ENCODE results near the gene MADCAM1. TPM values are rescaled to one million over a fixed set of nuclear protein-coding genes. Genes with fewer than 3 reads are reported as not detected.
A peak's percentile ranks its signal among the peaks of the same experiment; 100 is the strongest.

The MADCAM1 gene
- total RNA-seq, 1 donor from 2014 or later, result 0.92 TPM

DNA sequence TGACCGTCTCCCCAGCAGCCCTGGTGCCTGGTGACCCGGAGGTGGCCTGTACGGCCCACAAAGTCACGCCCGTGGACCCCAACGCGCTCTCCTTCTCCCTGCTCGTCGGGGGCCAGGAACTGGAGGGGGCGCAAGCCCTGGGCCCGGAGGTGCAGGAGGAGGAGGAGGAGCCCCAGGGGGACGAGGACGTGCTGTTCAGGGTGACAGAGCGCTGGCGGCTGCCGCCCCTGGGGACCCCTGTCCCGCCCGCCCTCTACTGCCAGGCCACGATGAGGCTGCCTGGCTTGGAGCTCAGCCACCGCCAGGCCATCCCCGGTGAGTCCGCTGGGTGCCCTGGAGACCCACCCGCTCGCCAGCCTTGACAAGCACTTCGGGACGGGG, 2.2 kb downstream of the MADCAM1 start:
- H3K27ac ChIP-seq, result no peak overlapping the region
- peaks cover 36% of the 10 kb centered on the region for H3K27me3 ChIP-seq (ENCODE audit: low read depth)
- H3K4me1 ChIP-seq, result no peaks in the 10 kb centered on the region
- TF ChIP-seq, protein P1, sequence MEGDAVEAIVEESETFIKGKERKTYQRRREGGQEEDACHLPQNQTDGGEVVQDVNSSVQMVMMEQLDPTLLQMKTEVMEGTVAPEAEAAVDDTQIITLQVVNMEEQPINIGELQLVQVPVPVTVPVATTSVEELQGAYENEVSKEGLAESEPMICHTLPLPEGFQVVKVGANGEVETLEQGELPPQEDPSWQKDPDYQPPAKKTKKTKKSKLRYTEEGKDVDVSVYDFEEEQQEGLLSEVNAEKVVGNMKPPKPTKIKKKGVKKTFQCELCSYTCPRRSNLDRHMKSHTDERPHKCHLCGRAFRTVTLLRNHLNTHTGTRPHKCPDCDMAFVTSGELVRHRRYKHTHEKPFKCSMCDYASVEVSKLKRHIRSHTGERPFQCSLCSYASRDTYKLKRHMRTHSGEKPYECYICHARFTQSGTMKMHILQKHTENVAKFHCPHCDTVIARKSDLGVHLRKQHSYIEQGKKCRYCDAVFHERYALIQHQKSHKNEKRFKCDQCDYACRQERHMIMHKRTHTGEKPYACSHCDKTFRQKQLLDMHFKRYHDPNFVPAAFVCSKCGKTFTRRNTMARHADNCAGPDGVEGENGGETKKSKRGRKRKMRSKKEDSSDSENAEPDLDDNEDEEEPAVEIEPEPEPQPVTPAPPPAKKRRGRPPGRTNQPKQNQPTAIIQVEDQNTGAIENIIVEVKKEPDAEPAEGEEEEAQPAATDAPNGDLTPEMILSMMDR (IDR thresholded peaks at IDR 0.05), result no peak
- no peaks in the 10 kb centered on the region for H3K9me3 ChIP-seq
- no peak overlapping the region for H3K4me3 ChIP-seq
- H3K36me3 ChIP-seq, result no peaks in the 10 kb centered on the region
- DNase-seq, result no peak
- intact Hi-C loops (cut with DNase I), result no loop called here
- ATAC-seq, result no peak

GRCh38 chr19:498977-499623, 2.8 kb downstream of the MADCAM1 start:
- no peak for ATAC-seq
- no peaks in the 10 kb centered on the region for H3K4me1 ChIP-seq
- no peak for DNase-seq
- no peak overlapping the region for H3K27ac ChIP-seq
- intact Hi-C loops (cut with DNase I), result no loop called here
- H3K27me3 ChIP-seq (ENCODE audit: low read depth), result peaks cover 36% of the 10 kb centered on the region
- H3K9me3 ChIP-seq, result no peaks in the 10 kb centered on the region
- H3K36me3 ChIP-seq, result no peaks in the 10 kb centered on the region
- TF ChIP-seq, protein P1 (IDR thresholded peaks at IDR 0.05), result no peak
- no peak overlapping the region for H3K4me3 ChIP-seq

DNA sequence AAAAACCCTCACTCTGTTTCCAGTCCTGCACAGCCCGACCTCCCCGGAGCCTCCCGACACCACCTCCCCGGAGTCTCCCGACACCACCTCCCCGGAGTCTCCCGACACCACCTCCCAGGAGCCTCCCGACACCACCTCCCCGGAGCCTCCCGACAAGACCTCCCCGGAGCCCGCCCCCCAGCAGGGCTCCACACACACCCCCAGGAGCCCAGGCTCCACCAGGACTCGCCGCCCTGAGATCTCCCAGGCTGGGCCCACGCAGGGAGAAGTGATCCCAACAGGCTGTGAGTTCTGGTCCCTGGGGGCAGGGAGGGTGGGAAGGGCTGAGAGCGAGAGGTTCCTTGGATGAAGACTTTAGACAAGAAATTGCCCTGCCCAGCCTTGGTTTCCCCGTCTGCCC, 5.4 kb downstream of the MADCAM1 start:
- ATAC-seq, result no peak
- intact Hi-C loops (cut with DNase I), result no loop called here
- Histone ChIP-seq H3K36me3 (no peaks in the 10 kb centered on the region), H3K4me1 (peaks cover 8% of the 10 kb centered on the region), H3K27ac (no peak overlapping the region), H3K4me3 (no peak overlapping the region), H3K27me3 (ENCODE audit: low read depth) (peaks cover 22% of the 10 kb centered on the region), H3K9me3 (no peaks in the 10 kb centered on the region)
- DNase-seq, result no peak
- TF ChIP-seq, protein P1 (IDR thresholded peaks at IDR 0.05), result no peak

DNA sequence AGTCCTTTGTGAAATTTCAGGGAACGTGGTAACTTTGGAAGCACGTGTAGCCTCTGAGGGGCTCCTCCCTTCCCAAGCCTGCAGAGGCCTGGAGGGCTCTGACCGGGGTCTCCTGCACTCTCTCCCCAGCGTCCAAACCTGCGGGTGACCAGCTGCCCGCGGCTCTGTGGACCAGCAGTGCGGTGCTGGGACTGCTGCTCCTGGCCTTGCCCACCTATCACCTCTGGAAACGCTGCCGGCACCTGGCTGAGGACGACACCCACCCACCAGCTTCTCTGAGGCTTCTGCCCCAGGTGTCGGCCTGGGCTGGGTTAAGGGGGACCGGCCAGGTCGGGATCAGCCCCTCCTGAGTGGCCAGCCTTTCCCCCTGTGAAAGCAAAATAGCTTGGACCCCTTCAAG, 8.3 kb downstream of the MADCAM1 start:
- peaks cover 21% of the 10 kb centered on the region for H3K4me1 ChIP-seq
- peaks cover 4% of the 10 kb centered on the region for H3K36me3 ChIP-seq
- intact Hi-C loops (cut with DNase I), result no loop called here
- no peaks in the 10 kb centered on the region for H3K9me3 ChIP-seq
- no peak overlapping the region for H3K4me3 ChIP-seq
- no peaks in the 10 kb centered on the region for H3K27me3 ChIP-seq (ENCODE audit: low read depth)
- no peak overlapping the region for H3K27ac ChIP-seq
- peak; percentile 50 for DNase-seq
- no peak for ATAC-seq
- TF ChIP-seq, protein P1 (IDR thresholded peaks at IDR 0.05), result no peak

GRCh38 chr19:506404-507285, 10.4 kb downstream of the MADCAM1 start:
- peak overlapping the region; percentile 97 for H3K27ac ChIP-seq
- peak overlapping the region; percentile 100 for H3K4me3 ChIP-seq
- no peaks in the 10 kb centered on the region for H3K9me3 ChIP-seq
- H3K36me3 ChIP-seq, result peaks cover 5% of the 10 kb centered on the region
- H3K27me3 ChIP-seq (ENCODE audit: low read depth), result no peaks in the 10 kb centered on the region
- TF ChIP-seq, protein P1 (IDR thresholded peaks at IDR 0.05), result peak; percentile 95
- H3K4me1 ChIP-seq, result peaks cover 36% of the 10 kb centered on the region
- ATAC-seq, result peak; percentile 93
- intact Hi-C loops (cut with DNase I), result no loop called here
- peak; percentile 98 for DNase-seq

Data from lower lobe of right lung (tissue), 2 donors.